ENCODE data around the gene KLHL36. TPM values are rescaled to one million over a fixed set of nuclear protein-coding genes. Genes with fewer than 3 reads are reported as not detected.
"Not testable (repeated sequence)": the region's sequence is repeated elsewhere in the genome, so short reads cannot be mapped to it uniquely, and the experiment has no call there.

KLHL36 gene
- polyA plus RNA-seq, 3 donors = 26.1 to 37.0 (median 34.7) TPM

- no peak for DNase-seq
These were observed 41.9 kb downstream of the KLHL36 start for GRCh38 chr16:84690088-84690819.

DNA sequence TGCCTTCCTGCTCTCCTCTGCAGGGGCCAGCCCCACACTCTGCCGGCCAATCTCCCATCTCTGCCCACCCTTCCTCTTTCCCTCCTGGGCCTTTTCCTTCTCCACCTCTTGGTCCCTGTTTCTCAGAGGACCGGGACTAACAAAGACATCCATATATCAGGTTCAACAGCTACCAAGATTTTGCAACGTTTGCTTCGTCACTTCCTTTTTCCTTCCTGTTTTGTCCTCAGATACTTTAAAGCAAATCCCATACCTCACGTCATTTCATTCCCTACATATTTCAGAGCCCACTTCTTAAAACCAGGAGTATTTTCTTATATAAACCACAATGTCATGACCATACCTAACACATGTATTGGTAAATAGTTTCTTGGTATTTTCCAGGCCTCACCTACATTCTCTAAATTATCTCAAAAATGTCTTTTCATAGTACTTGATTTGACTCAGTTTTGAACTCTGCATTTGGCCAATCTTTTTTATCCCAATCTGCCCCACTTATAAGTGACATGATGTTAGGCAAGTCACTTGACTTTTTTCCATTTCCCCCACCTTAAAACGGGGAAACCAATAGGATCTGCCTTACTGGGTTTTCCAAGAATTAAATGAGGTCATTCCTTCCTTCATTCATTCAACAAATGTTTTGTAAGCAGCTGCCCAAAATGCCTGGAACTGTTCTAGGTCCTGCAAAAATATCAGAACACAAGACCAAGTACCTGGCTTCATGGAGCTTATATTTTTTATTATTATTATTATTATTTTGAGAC, 44.3 kb downstream of the KLHL36 start:
- no peak for DNase-seq

- DNase-seq = not testable (repeated sequence)
These were observed 45.6 kb downstream of the KLHL36 start for GRCh38 chr16:84693869-84694268.

GRCh38 chr16:84694980-84695379, 46.7 kb downstream of the KLHL36 start:
- DNase-seq = no peak

DNA sequence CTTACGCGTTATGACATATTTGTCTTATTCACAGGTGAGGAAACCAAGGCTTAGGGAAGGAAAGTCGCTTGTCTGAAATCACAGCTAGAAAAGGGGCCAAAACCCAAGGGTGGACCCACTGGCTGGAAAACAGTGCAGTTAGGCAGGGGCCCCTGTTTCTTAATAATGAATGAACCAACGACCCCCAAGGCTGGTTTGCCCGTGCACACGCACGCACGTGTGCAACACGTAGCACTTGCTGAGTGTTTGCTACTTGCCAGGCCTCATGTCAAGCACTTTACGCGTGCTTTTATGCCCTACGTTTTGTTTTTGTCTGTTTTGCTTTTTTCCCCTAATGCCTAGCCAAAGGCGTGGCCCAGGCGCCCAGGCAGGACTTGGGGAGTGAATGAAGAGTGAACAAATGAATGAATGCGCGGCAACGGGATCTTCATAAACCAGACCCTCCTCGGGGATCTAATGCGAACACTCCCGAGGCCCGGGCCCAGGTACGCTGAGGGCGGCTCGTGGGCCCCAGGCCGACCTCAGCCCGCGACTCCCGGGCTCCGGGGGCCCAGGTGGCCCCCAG, 50.9 kb downstream of the KLHL36 start:
- DNase-seq = no peak

GRCh38 chr16:84699712-84700445, 51.6 kb downstream of the KLHL36 start, which contains the start of gene USP10:
Gene USP10 (plus strand): TSS chr16:84700000. CDS start chr16:84700091, 91 bp downstream.
- peak; percentile 80 for DNase-seq

- no peak for DNase-seq
These were observed 52.4 kb downstream of the KLHL36 start for GRCh38 chr16:84700446-84701300.

GRCh38 chr16:84703681-84704080, 55.4 kb downstream of the KLHL36 start:
- no peak for DNase-seq

- no peak for DNase-seq
These were observed 55.9 kb downstream of the KLHL36 start for GRCh38 chr16:84704253-84704652.

DNA sequence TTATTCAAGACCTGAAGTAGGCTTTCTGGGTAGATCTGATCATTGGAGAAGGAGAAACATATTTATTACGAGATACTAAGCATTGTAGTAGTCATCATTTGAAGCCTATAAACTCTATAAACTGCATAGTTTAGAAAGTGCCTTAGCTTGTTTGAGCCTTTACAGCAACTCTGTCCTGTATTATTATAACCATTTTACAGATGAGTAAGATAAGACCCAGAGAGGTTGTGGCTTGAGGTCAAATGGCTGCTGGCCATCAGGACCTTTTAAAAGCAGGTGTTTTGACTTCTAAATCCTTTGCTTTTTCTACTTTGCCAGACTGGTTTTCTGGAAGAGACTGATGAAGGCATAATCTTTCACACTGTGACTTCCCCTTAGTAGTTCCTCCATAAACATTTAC, 58.5 kb downstream of the KLHL36 start:
- DNase-seq = no peak

GRCh38 chr16:84709609-84710008, 61.3 kb downstream of the KLHL36 start:
- no peak for DNase-seq

DNA sequence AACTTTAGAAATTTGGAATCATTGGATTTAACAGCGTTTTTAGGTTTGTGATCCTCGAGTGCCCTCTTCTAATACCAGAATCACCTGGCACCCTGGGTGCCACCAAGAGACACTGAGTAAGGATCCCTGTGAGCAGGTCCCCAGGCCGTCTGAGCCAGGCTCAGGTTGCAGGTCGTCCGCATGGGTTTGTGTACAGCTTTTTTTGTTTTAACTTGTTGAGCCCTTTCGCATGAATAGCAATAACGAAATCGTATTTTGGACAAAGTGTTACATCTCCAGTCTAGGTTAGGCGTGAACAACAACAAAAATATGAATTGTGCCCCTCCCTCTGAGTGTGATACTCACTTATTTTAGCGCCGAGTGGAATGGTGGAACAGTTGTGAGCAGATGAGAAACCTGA, 62.4 kb downstream of the KLHL36 start:
- no peak for DNase-seq

Other genes with a start within 250 kb of the KLHL36 start
- gene MEAK7, start 143.9 kb upstream of the KLHL36 start, polyA plus RNA-seq (ENCODE audit: insufficient read length in 3 of 3) = 10 to 100 TPM; 17.9 to 23.3 (median 19.2) TPM
- gene COTL1, start 30.4 kb upstream of the KLHL36 start, polyA plus RNA-seq (ENCODE audit: insufficient read length in 3 of 3) = 100 to 1,000 TPM; 123 to 153 (median 140) TPM
- 100 to 1,000 TPM; 107 to 118 (median 115) TPM for gene USP10, start 51.5 kb downstream of the KLHL36 start, polyA plus RNA-seq (ENCODE audit: insufficient read length in 3 of 3)
- 1 to 10 TPM; 7.0 to 7.3 (median 7.3) TPM for gene CRISPLD2, start 171.5 kb downstream of the KLHL36 start, polyA plus RNA-seq (ENCODE audit: insufficient read length in 3 of 3)

Data from renal pelvis (tissue), 4 donors.